ENCODE data around the gene CDH10. TPM values are rescaled to one million over a fixed set of nuclear protein-coding genes. Genes with fewer than 3 reads are reported as not detected.

CDH10 gene
- total and polyA plus RNA-seq, 2 of the 13 experiments (the other 11 are each of a cell fraction or from before 2014, with no cell fraction given) = 0.01 to 0.04 TPM

- TF ChIP-seq ARID3A (IDR thresholded peaks at IDR 0.05; ENCODE audit: low read depth, low read length) (peak; percentile 65; the same call in 1 of the 2 replicates), TBL1XR1 (IDR thresholded peaks at IDR 0.05; ENCODE audit: borderline replicate concordance, low read length, partially characterized antibody) (no peak), MEIS1 (CRISPR knock-in tag; IDR thresholded peaks at IDR 0.05; ENCODE audit: borderline replicate concordance) (no peak), GATAD2A (CRISPR knock-in tag; IDR thresholded peaks at IDR 0.05) (peak; percentile 30; the same call in 1 of the 2 replicates), SYNCRIP (IDR thresholded peaks at IDR 0.05; ENCODE audit: insufficient read depth, low read depth, low read length) (no peak), ESRRA (CRISPR knock-in tag; IDR thresholded peaks at IDR 0.05; ENCODE audit: low read depth) (no peak), ZFP36 (IDR thresholded peaks at IDR 0.05; ENCODE audit: borderline replicate concordance, low read depth, low read length, partially characterized antibody) (no peak), HNF1A (IDR thresholded peaks at IDR 0.05; ENCODE audit: low read depth) (peak; percentile 89), HNF1A (CRISPR knock-in tag; IDR thresholded peaks at IDR 0.05; ENCODE audit: borderline replicate concordance) (peak; percentile 88; the same call in 1 of the 2 replicates), ZNF296 (CRISPR knock-in tag; conservative IDR thresholded peaks at IDR 0.05) (no peak), ZNF431 (CRISPR knock-in tag; IDR thresholded peaks at IDR 0.05; ENCODE audit: borderline replicate concordance, low read depth) (no peak), ZFP37 (CRISPR knock-in tag; IDR thresholded peaks at IDR 0.05; ENCODE audit: borderline replicate concordance) (no peak), RARA (CRISPR knock-in tag; IDR thresholded peaks at IDR 0.05) (no peak), ARNT (IDR thresholded peaks at IDR 0.05) (no peak), IKZF4 (CRISPR knock-in tag; IDR thresholded peaks at IDR 0.05; ENCODE audit: borderline replicate concordance, low read depth, not compliant biosample characterization) (no peak), ZNF781 (CRISPR knock-in tag; IDR thresholded peaks at IDR 0.05; ENCODE audit: borderline replicate concordance, not compliant biosample characterization) (no peak), ZNF33B (CRISPR knock-in tag; IDR thresholded peaks at IDR 0.05) (no peak), SMAD3 (CRISPR knock-in tag; IDR thresholded peaks at IDR 0.05) (no peak), SCMH1 (CRISPR knock-in tag; IDR thresholded peaks at IDR 0.05; ENCODE audit: borderline replicate concordance) (no peak), NONO (IDR thresholded peaks at IDR 0.05) (no peak), NONO (CRISPR knock-in tag; conservative IDR thresholded peaks at IDR 0.05) (no peak), FOXO1 (CRISPR knock-in tag; IDR thresholded peaks at IDR 0.05) (no peak)
These were observed 134.2 kb downstream of the CDH10 start (continued) for GRCh38 chr5:24510523-24510988.

All from HepG2 (cell line).